IMR-90 (cell line): ENCODE measurements around the gene POLA2. TPM values are rescaled to one million over a fixed set of nuclear protein-coding genes. Genes with fewer than 3 reads are reported as not detected.
A peak's percentile ranks its signal among the peaks of the same experiment; 100 is the strongest.

Source experiments
- ATAC-seq: fragments of 200-7000 bp; cut with Tn5 transposase; 2 replicates; pipeline ENCODE4 v1.9.1; 2020; ENCODE audit warnings: low read depth, mild to moderate bottlenecking, moderate library complexity
- BruUV-seq: library from RNA; stranded (reverse); fragments of 400-500 nt; replicated peaks from 2 replicates; lab custom pipeline; 2021; lab: Mats Ljungman, UMichigan
- CTCF ChIA-PET: fragments of 300-600 bp; formaldehyde crosslinking; extraction: SDS; loops from one replicate; lab custom pipeline; 2021; ENCODE audit warnings: antibody characterized with exemption; lab: Yijun Ruan, JAX
- POLR2A ChIA-PET: fragments of 300-600 bp; sonication (Branson Sonifier 250); formaldehyde crosslinking; loops from one replicate; lab custom pipeline; 2022; ENCODE audit warnings: antibody characterized with exemption; ENCODE audit not compliant: unreplicated experiment; lab: Charles Lee
- DNase-seq: peaks from one replicate; pipeline ENCODE4 v3.0.0; 2013
- H2AFZ ChIP-seq: replicated peaks from 2 replicates; pipeline ENCODE3; 2013; ENCODE audit warnings: low read length, mild to moderate bottlenecking; ENCODE audit not compliant: poor library complexity
- H2AK5ac ChIP-seq: 2 replicates; pipeline ENCODE4 v1.6.1; 2013; ENCODE audit warnings: low read depth, low read length, inconsistent platforms
- H2AK9ac ChIP-seq: replicated peaks from 2 replicates; pipeline ENCODE3; 2013; ENCODE audit warnings: mild to moderate bottlenecking, low read depth, low read length, moderate library complexity; ENCODE audit not compliant: poor library complexity
- H2BK120ac ChIP-seq: 2 replicates; pipeline ENCODE4 v1.6.1; 2013; ENCODE audit warnings: low read depth, low read length, inconsistent platforms
- H2BK15ac ChIP-seq: 3 replicates; pipeline ENCODE4 v1.6.1; 2013; ENCODE audit warnings: low read depth, low read length, inconsistent platforms
- H2BK20ac ChIP-seq: 2 replicates; pipeline ENCODE4 v1.6.1; 2013; ENCODE audit warnings: low read depth, mild to moderate bottlenecking, inconsistent platforms, low read length, moderate library complexity
- H2BK5ac ChIP-seq: 2 replicates; pipeline ENCODE4 v1.6.1; 2013; ENCODE audit warnings: mild to moderate bottlenecking, low read depth, low read length, inconsistent platforms; ENCODE audit not compliant: poor library complexity, severe bottlenecking
- H3K14ac ChIP-seq: replicated peaks from 2 replicates; pipeline ENCODE4 v1.6.1; 2013; ENCODE audit warnings: low read depth, low read length, inconsistent platforms
- H3K18ac ChIP-seq: 2 replicates; pipeline ENCODE4 v1.6.1; 2013; ENCODE audit warnings: low read depth, low read length, control low read depth
- H3K23ac ChIP-seq: 2 replicates; pipeline ENCODE4 v1.6.1; 2013; ENCODE audit warnings: low read depth, low read length, inconsistent platforms
- H3K27ac ChIP-seq: 2 replicates; pipeline ENCODE4 v1.5.1; 2013; ENCODE audit warnings: mild to moderate bottlenecking, control low read depth, low read length; ENCODE audit not compliant: insufficient read depth
- H3K27me3 ChIP-seq: 2 replicates; pipeline ENCODE4 v1.6.1; 2013; ENCODE audit warnings: low read length; ENCODE audit not compliant: control insufficient read depth, insufficient read depth
- H3K36me3 ChIP-seq: 2 replicates; pipeline ENCODE4 v1.6.1; 2013; ENCODE audit warnings: low read length, mixed read lengths; ENCODE audit not compliant: control insufficient read depth, insufficient read depth
- H3K4ac ChIP-seq: 2 replicates; pipeline ENCODE4 v1.6.1; 2013; ENCODE audit warnings: low read depth, low read length, inconsistent platforms
- H3K4me1 ChIP-seq: 2 replicates; pipeline ENCODE4 v1.6.1; 2013; ENCODE audit warnings: low read length, mixed read lengths; ENCODE audit not compliant: control insufficient read depth, insufficient read depth
- H3K4me2 ChIP-seq: 2 replicates; pipeline ENCODE4 v1.6.1; 2013; ENCODE audit warnings: low read depth, mild to moderate bottlenecking, control low read depth, low read length, moderate library complexity
- H3K4me3 ChIP-seq: 2 replicates; pipeline ENCODE4 v1.5.1; 2013; ENCODE audit warnings: low read depth, mild to moderate bottlenecking, control low read depth, low read length, moderate library complexity; ENCODE audit not compliant: insufficient read depth
- H3K56ac ChIP-seq: 2 replicates; pipeline ENCODE4 v1.6.1; 2013; ENCODE audit warnings: low read length, inconsistent platforms; ENCODE audit not compliant: insufficient read depth; ENCODE audit errors: extremely low read depth
- H3K79me1 ChIP-seq, 2 experiments: 2 replicates each; pipeline ENCODE4 v1.6.1; 2013; ENCODE audit warnings: low read length in 2 of 2, inconsistent platforms in 1 of 2, low read depth in 1 of 2
- H3K9ac ChIP-seq: 2 replicates; pipeline ENCODE4 v1.6.1; 2013; ENCODE audit warnings: low read depth, low read length, control low read depth
- H3K9me1 ChIP-seq: 2 replicates; pipeline ENCODE4 v1.6.1; 2013; ENCODE audit warnings: low read length, inconsistent platforms; ENCODE audit not compliant: insufficient read depth
- H3K9me3 ChIP-seq: 2 replicates; pipeline ENCODE4 v1.6.1; 2013; ENCODE audit warnings: low read length; ENCODE audit not compliant: control insufficient read depth, insufficient read depth
- H4K20me1 ChIP-seq: 2 replicates; pipeline ENCODE4 v1.6.1; 2013; ENCODE audit warnings: low read length, inconsistent platforms; ENCODE audit not compliant: insufficient read depth
- H4K5ac ChIP-seq: 2 replicates; pipeline ENCODE4 v1.6.1; 2013; ENCODE audit warnings: mild to moderate bottlenecking, low read depth, low read length, control low read depth
- H4K8ac ChIP-seq, 2 experiments: 2 replicates each; pipeline ENCODE4 v1.6.1; 2013; ENCODE audit warnings: low read depth in 2 of 2, low read length in 2 of 2, control low read depth in 1 of 2, inconsistent platforms in 1 of 2
- H4K91ac ChIP-seq: 2 replicates; pipeline ENCODE4 v1.6.1; 2013; ENCODE audit warnings: low read depth, low read length, inconsistent platforms; ENCODE audit not compliant: insufficient read depth
- BHLHE40 ChIP-seq: fragments of 150-350 bp; IDR thresholded peaks from 2 replicates; pipeline ENCODE4 v1.6.1; 2016; ENCODE audit warnings: mild to moderate bottlenecking, low read depth, low read length
- CEBPB ChIP-seq: IDR thresholded peaks from 2 replicates; pipeline ENCODE4 v1.6.1; 2012; ENCODE audit warnings: low read depth, low read length, improper control_type of control experiment
- CHD1 ChIP-seq: IDR thresholded peaks from 2 replicates; pipeline ENCODE4 v1.6.1; 2012; ENCODE audit warnings: low read depth, low read length, improper control_type of control experiment
- FOS ChIP-seq: fragments of 150-350 bp; IDR thresholded peaks from 2 replicates; pipeline ENCODE4 v1.6.1; 2016; ENCODE audit warnings: low read depth, low read length
- MAFK ChIP-seq: IDR thresholded peaks from 2 replicates; pipeline ENCODE4 v1.6.1; 2012; ENCODE audit warnings: low read depth, low read length, improper control_type of control experiment
- MAZ ChIP-seq: IDR thresholded peaks from 2 replicates; pipeline ENCODE4 v1.6.1; 2012; ENCODE audit warnings: low read depth, mild to moderate bottlenecking, low read length, improper control_type of control experiment, moderate library complexity, borderline replicate concordance
- MXI1 ChIP-seq: IDR thresholded peaks from 2 replicates; pipeline ENCODE4 v1.6.1; 2012; ENCODE audit warnings: low read depth, mild to moderate bottlenecking, low read length, moderate library complexity, borderline replicate concordance
- POLR2A ChIP-seq: IDR thresholded peaks from 2 replicates; pipeline ENCODE4 v1.6.1; 2012; ENCODE audit warnings: mild to moderate bottlenecking, low read depth, low read length
- RAD21 ChIP-seq: IDR thresholded peaks from 2 replicates; pipeline ENCODE4 v1.6.1; 2012; ENCODE audit warnings: low read length, improper control_type of control experiment
- RCOR1 ChIP-seq: IDR thresholded peaks from 2 replicates; pipeline ENCODE4 v1.6.1; 2012; ENCODE audit warnings: mild to moderate bottlenecking, low read length, improper control_type of control experiment; ENCODE audit not compliant: insufficient replicate concordance
- RFX5 ChIP-seq: IDR thresholded peaks from 2 replicates; pipeline ENCODE4 v1.8.0; 2012; ENCODE audit warnings: low read depth, mild to moderate bottlenecking, low read length, moderate library complexity
- WGBS, 2 experiments: methylation state at CpG; one replicate each; pipeline versions ENCODE4 v1.1.5 to v1.1.7; 2013; ENCODE audit warnings: missing lambda C conversion rate in 2 of 2; ENCODE audit not compliant: insufficient read length in 1 of 2; ENCODE audit errors: extremely low coverage in 2 of 2; 5-methylcytosine and 5-hydroxymethylcytosine counted together
- dilution Hi-C: fragments of 300-500 bp; cut with HindIII; formaldehyde crosslinking; loops from one replicate; pipeline ENCODE4 v1.14.3; 2018; ENCODE audit warnings: low sequenced_read_pairs; ENCODE audit not compliant: unreplicated experiment
- in situ Hi-C: fragments of 300-500 bp; cut with MboI; formaldehyde crosslinking; loops from 3 replicates; pipeline ENCODE4 v1.14.3; 2019; ENCODE audit warnings: low sequenced_read_pairs, inconsistent platforms, mixed read lengths
- intact Hi-C: fragments of 100-400 bp; cut with micrococcal nuclease; formaldehyde crosslinking; loops from 2 replicates; pipeline ENCODE4 v1.10.0; 2022
- polyA plus RNA-seq, 3 experiments: library from polyadenylated mRNA; depleted of rRNA; stranded (reverse); fragments of >200 nt; gene quantifications; 2 replicates each; pipeline ENCODE4 v1.2.3, GENCODE V29; 2012; ENCODE audit warnings: low replicate concordance in 1 of 3
- total RNA-seq: library from RNA; depleted of rRNA; stranded (reverse); fragments of >200 nt; gene quantifications from 2 replicates; pipeline ENCODE4 v1.2.3, GENCODE V29; 2012
- TF ChIP-seq, protein P1 (sequence below): conservative IDR thresholded peaks from 2 replicates; pipeline ENCODE4 v1.5.1; 2012; ENCODE audit warnings: mild to moderate bottlenecking, low read depth, low read length, improper control_type of control experiment

The POLA2 gene
- total and polyA plus RNA-seq, 2 of the 4 experiments (the other 2 are of a cell fraction): 14.2 to 17.3 TPM

DNA sequence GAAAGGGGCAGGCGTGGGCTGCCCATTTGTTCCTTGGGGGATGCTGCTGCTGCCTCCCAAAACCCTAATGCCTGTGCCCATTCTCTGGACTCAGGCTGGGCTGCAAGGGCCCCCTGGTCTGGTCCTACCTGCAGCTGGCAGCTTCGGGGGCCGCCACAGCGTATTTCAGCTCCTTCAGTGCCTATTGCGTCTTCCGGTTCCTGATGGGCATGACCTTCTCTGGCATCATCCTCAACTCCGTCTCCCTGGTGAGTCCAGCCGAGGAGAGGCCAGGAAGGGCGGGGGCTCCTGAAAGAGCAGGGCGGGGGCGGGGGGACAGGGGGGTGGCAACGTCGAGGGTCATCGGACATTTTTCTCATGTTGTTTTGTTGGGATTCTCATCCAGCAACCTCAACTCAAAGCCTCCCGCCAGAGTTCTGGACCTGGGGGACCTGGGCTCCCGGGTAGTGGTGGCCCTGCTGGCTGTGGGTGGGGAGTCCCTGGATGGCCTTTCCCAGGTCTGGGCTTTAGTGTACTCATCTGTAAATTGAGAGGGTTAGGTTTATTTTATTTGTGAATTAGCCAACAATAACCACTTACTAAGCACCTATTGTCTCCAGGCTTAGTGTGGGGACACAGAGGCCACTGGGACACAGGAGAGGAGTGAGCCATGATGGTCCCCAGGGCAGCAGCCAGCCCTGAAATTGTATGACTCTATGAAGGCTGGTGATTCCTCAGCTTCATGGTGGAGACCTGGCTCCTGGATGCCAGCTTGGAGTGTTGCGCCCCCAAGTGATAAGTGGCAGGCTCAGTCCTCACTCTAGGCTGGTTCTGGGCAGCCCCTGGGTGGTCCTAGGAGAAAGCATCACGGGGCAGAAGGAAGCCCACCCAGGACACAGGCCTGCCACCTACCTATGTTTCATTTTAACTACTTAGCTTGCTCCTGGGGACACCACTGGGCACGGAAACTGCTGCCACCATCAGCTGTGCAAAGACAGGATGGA lies 44.0 kb upstream of the POLA2 start:
- no peak overlapping the region for H2AFZ ChIP-seq
- ATAC-seq (no peak), DNase-seq (no peak)
- ChIA-PET POLR2A (no interaction called here), CTCF (no interaction called here)
- H2BK20ac ChIP-seq: no peak overlapping the region
- H4K91ac ChIP-seq: no peak overlapping the region
- peaks cover 0 to 4% of the 10 kb centered on the region in 2 experiments; a peak in 1 of 4 replicates for H3K79me1 ChIP-seq
- H3K9ac ChIP-seq: no peak overlapping the region
- no peak overlapping the region for H3K56ac ChIP-seq
- H3K9me1 ChIP-seq: 0 out of 2 replicates have a peak, but pooled peaks cover 6% of the 10 kb centered on the region
- no peak overlapping the region for H3K4me3 ChIP-seq
- dilution Hi-C loops (no loop called here), intact Hi-C loops (no loop called here), in situ Hi-C loops (no loop called here)
- H3K9me3 ChIP-seq: no peaks in the 10 kb centered on the region
- H2BK120ac ChIP-seq: no peak overlapping the region
- H3K23ac ChIP-seq: no peak overlapping the region
- no peaks in the 10 kb centered on the region for H4K20me1 ChIP-seq
- H2BK5ac ChIP-seq: no peak overlapping the region
- H3K18ac ChIP-seq: no peak overlapping the region
- H2AK9ac ChIP-seq: peak overlapping the region; percentile 42
- no peak overlapping the region for H3K4me2 ChIP-seq
- TF ChIP-seq FOS: no peak
- TF ChIP-seq CEBPB: no peak
- no peak for TF ChIP-seq MXI1
- TF ChIP-seq MAFK: no peak
- no peak for TF ChIP-seq RFX5
- no peak for TF ChIP-seq BHLHE40
- TF ChIP-seq, protein P1, sequence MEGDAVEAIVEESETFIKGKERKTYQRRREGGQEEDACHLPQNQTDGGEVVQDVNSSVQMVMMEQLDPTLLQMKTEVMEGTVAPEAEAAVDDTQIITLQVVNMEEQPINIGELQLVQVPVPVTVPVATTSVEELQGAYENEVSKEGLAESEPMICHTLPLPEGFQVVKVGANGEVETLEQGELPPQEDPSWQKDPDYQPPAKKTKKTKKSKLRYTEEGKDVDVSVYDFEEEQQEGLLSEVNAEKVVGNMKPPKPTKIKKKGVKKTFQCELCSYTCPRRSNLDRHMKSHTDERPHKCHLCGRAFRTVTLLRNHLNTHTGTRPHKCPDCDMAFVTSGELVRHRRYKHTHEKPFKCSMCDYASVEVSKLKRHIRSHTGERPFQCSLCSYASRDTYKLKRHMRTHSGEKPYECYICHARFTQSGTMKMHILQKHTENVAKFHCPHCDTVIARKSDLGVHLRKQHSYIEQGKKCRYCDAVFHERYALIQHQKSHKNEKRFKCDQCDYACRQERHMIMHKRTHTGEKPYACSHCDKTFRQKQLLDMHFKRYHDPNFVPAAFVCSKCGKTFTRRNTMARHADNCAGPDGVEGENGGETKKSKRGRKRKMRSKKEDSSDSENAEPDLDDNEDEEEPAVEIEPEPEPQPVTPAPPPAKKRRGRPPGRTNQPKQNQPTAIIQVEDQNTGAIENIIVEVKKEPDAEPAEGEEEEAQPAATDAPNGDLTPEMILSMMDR: no peak
- TF ChIP-seq RAD21: no peak
- no peak for TF ChIP-seq CHD1
- no peak for TF ChIP-seq RCOR1
- no peak for TF ChIP-seq POLR2A
- TF ChIP-seq MAZ: no peak
- no peak overlapping the region for H3K27ac ChIP-seq
- H3K14ac ChIP-seq: no peak overlapping the region
- H3K36me3 ChIP-seq: no peaks in the 10 kb centered on the region
- no peaks in the 10 kb centered on the region for H3K27me3 ChIP-seq
- no peak overlapping the region for H4K8ac ChIP-seq
- no peak overlapping the region for H3K4ac ChIP-seq
- H3K4me1 ChIP-seq: peaks cover 5% of the 10 kb centered on the region
- H2AK5ac ChIP-seq: no peak overlapping the region
- H2BK15ac ChIP-seq: no peak overlapping the region
- no peak overlapping the region for H4K5ac ChIP-seq
- 100% methylated on average over 3 of the region's 19 CpGs; no CpG with 5 or more reads in 1 of the 2 experiments for WGBS, 2 experiments
- no TSS peak for BruUV-seq
